GM19023 (cell line): Measurements from ENCODE around the gene RBM47.
A peak's percentile ranks its signal among the peaks of the same experiment; 100 is the strongest.

Experiments used
- ATAC-seq: cut with Tn5 transposase; IDR thresholded peaks from one replicate; pipeline ENCODE4 v1.9.1; 2021; ENCODE audit warnings: mild to moderate bottlenecking, moderate library complexity; ENCODE audit not compliant: unreplicated experiment

Gene RBM47

GRCh38 chr4:40592034-40592433 is 37.6 kb downstream of the RBM47 start:
- no peak for ATAC-seq

GRCh38 chr4:40587826-40588225 is 41.8 kb downstream of the RBM47 start:
- ATAC-seq: no peak

- no peak for ATAC-seq
These were observed 42.3 kb downstream of the RBM47 start for GRCh38 chr4:40587351-40587750.

- ATAC-seq: no peak
These were observed 42.9 kb downstream of the RBM47 start for GRCh38 chr4:40586729-40587128.

- ATAC-seq: no peak
These were observed 43.6 kb downstream of the RBM47 start for GRCh38 chr4:40586034-40586433.

- ATAC-seq: no peak
These were observed 44.4 kb downstream of the RBM47 start for GRCh38 chr4:40585201-40585799.

GRCh38 chr4:40584517-40585141 is 45.0 kb downstream of the RBM47 start:
- no peak for ATAC-seq

GRCh38 chr4:40583850-40584439 is 45.7 kb downstream of the RBM47 start:
- ATAC-seq: no peak

GRCh38 chr4:40582413-40582812 is 47.3 kb downstream of the RBM47 start:
- no peak for ATAC-seq

- no peak for ATAC-seq
These were observed 48.2 kb downstream of the RBM47 start for GRCh38 chr4:40581254-40582140.

GRCh38 chr4:40579983-40580382 is 49.7 kb downstream of the RBM47 start:
- no peak for ATAC-seq

- ATAC-seq: no peak
These were observed 51.9 kb downstream of the RBM47 start for GRCh38 chr4:40577588-40578253.

GRCh38 chr4:40576651-40577480 is 52.8 kb downstream of the RBM47 start:
- ATAC-seq: peak; percentile 63

GRCh38 chr4:40575846-40576245 is 53.8 kb downstream of the RBM47 start:
- ATAC-seq: no peak

GRCh38 chr4:40573593-40574311 is 55.9 kb downstream of the RBM47 start:
- ATAC-seq: no peak

- no peak for ATAC-seq
These were observed 56.9 kb downstream of the RBM47 start for GRCh38 chr4:40572692-40573310.

- ATAC-seq: no peak
These were observed 58.5 kb downstream of the RBM47 start for GRCh38 chr4:40571208-40571607.

- ATAC-seq: no peak
These were observed 59.2 kb downstream of the RBM47 start for GRCh38 chr4:40570348-40571077.
